GM19023 (cell line): ENCODE results near the gene HSD17B3.
"Not testable (repeated sequence)": the region's sequence is repeated elsewhere in the genome, so short reads cannot be mapped to it uniquely, and the experiment has no call there.

Experiments
- ATAC-seq: cut with Tn5 transposase; IDR thresholded peaks from one replicate; pipeline ENCODE4 v1.9.1; 2021; ENCODE audit warnings: mild to moderate bottlenecking, moderate library complexity; ENCODE audit not compliant: unreplicated experiment

The HSD17B3 gene

GRCh38 chr9:96309850-96310249 is 7.9 kb upstream of the HSD17B3 start:
- ATAC-seq = no peak

DNA sequence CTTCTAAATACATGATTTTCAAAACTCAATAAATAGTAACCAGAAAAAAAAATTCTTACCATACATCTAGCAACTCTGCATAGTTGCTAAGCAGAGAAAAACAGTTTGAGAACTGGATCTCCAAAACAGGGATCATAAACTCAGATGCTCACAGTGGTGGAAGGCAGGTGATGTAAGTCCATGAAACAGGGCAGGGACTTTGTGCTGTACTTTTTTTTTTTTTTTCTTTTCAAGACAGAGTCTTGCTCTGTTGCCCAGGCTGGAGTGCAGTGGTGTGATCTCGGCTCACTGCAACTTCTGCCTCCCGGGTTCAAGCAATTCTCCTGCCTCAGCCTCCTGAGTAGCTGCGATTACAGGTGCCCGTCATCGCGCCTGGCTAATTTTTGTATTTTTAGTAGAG is 5.0 kb upstream of the HSD17B3 start:
- ATAC-seq = not testable (repeated sequence)

DNA sequence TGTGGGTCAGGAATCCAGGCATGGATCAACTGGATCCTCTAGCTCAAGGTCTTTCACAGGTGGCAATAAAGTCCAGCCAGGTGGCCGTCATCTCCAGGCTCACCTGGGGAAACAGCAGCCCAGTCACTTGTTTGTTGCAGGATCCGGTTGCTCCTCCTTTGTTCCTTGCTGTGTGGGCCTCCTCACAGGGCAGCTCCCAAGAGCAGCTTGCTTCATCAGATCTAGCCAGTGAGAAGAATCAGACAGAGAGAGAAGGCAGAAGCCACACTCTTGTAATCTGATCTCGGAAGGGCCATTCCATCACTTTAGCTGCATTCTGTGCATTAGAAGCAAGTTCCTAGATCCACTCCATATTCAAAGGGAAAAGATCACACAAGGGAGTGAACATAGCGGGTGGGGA is 3.2 kb upstream of the HSD17B3 start:
- ATAC-seq = no peak

DNA sequence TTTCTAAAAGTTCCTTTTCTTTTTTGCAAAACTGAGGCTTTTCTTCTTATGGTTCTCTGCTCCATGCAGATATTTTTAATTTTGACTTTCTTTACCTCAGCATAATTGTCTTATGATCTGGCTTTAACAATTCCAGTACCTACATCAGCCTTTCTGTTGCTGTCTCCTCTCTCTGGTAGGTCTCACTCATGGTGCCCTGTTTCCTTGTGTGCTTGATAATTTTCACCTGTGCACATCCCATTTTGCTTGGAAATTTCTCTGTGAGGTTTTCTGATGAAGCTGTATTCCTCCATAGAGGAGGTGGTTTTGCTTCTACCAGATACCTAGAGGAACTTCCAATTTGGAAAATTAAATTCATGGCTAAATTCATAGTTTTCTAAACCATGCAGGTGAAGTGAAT is 2.3 kb upstream of the HSD17B3 start:
- ATAC-seq = no peak

DNA sequence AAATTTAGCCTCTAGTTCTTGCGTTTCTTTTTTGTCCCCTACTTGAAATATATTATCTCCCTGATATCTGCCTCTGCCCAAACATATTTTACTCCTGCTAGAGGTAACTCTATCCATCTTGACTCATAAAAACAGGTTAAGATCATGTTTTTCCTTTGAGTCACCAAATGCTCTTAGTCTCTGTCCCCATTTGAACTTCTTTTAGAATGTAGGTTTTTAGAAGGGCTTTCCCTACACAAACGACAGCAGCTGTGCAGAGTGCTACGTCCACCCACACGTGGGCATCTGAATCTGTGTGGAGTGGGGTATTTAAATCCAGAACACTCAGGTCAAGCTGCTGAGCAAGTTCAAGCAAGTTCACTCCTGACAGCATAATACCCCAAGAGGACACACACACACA is 2.2 kb downstream of the HSD17B3 start:
- no peak for ATAC-seq

GRCh38 chr9:96294159-96294545 is 7.8 kb downstream of the HSD17B3 start:
- no peak for ATAC-seq

- ATAC-seq = no peak
Observed at GRCh38 chr9:96293498-96294158, 8.3 kb downstream of the HSD17B3 start.

DNA sequence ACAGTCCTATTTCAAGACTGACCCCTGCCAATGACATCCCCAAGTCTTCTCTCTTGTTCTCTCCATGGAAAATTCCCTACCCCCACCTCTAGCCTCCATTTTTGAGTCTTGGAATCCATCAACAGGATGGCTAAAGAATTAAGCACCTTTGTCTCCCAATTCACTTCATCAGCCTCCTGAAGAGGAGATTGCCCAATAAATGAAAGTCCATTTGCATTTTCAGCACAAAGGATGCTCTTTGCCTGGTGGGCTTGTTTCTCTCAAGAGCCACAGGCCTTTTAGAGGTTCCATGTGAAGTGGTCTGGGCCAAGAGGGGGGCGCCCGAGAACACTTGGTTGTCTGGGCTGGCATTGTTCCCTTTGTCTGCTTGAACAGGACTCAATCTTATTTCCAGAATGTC is 12.6 kb downstream of the HSD17B3 start:
- ATAC-seq = no peak

- no peak for ATAC-seq
Observed at GRCh38 chr9:96281641-96282040, 20.3 kb downstream of the HSD17B3 start.

DNA sequence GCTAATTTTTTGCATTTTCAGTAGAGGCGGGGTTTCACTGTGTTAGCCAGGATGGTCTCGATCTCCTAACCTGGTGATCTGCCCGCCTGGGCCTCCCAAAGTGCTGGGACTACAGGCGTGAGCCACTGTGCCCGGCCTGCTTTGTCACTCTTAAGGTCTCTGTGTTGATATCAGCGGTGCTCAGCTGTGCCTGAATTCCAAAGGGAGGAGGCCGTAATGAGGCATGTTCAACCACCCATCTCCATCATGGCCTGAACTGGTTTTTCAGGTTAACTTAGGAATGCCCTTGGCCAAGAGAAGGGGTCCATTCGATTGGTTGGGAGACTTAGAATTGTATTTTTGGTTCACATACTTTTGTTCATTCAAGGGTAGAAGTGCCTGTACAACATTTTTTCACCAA is 22.0 kb downstream of the HSD17B3 start:
- no peak for ATAC-seq

DNA sequence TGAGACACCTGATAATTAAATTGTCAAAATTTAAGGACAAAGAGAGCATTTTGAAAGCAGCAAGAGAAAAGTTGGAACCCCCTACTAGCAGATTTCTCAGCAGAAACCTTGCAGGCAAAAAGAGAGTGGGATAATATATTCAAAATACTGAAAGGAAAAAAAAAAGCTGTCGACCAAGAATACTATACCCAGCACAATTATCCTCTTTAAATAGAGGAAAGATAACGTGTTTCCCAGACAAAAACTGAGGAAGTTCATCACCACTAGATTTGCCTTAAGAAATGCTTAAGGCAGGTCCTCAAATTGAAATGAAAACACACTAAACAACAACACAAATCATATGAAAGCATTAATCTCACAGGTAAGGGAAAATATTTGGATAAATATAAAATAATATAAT is 27.0 kb downstream of the HSD17B3 start:
- ATAC-seq = no peak

- ATAC-seq = no peak
Observed at GRCh38 chr9:96270236-96270744, 31.7 kb downstream of the HSD17B3 start.

DNA sequence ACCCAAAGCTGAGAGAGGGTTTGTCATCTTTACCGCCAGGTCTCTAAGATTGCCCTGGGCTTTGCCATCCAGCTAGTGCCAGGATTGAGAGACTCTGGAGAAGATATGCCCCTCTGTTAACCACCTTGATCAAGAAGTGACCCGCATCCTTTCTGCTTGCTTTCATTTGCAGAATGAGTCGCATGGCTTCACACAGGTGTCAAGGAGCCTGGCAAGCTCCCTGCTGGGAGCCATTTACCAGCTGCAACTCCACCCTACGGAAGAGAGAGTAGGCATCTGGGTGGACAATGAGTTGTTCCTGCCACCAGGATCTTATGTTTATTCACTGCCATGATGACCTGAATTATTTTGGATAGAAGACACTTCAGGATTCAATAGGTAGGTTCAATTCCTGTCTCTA is 43.0 kb downstream of the HSD17B3 start:
- ATAC-seq = no peak

DNA sequence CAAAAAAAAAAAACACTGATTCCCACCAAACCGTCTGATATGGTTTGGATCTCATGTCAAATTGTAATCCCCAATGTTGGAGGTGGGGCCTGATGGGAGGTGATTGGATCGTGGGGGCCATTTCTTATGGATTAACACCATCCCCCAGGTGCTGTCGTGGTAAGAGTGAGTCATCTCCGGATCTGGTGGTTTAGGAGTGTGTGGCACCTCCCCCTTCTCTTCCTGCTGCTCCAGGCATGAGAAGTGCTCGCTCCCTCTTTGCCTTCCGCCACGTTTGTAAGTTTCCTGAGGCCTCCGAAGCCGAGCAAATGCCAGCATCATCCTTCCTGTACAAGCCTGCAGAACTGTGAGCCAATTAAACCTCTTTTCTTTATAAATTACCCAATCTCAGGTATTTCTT is 45.2 kb downstream of the HSD17B3 start:
- no peak for ATAC-seq

GRCh38 chr9:96255698-96256097 is 46.3 kb downstream of the HSD17B3 start:
- ATAC-seq = no peak

- ATAC-seq = no peak
Observed at GRCh38 chr9:96253059-96253696, 48.8 kb downstream of the HSD17B3 start.

DNA sequence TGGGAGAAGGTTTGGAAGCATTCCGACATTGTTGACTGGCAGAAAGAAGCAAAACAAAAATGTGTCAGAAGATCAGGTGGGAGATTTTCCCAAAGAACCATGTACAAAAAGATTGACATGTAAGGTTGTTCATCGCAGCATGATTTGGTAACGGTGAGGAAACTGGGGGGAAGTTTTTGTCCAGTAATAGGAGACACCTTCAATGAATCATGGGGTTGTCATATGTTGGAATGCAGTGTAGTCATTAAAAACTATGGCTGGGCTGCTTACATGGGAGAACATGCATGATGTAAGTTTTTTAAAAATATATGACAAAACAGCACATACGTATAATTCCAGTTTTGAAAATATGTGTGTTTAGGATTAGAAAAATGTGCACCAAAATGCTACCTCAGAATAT is 50.5 kb downstream of the HSD17B3 start:
- ATAC-seq = no peak

DNA sequence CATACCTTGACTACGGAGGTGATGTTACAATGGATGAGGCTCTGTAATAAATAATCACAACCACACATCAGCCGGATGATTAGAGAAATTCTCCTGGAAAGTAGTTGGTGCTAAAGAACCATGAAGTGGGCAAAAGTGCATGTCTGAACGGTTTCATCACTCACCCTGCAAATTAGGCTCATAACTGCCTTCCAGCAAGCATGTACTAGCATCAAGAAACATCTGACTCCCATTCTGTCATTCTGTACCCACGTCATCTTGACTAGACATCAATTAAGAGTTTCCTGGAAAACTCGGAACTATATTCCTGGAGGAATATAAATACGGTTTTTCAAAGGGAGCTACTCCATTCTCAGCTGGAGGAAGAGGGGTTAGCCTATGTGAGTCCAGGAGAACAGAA is 52.2 kb downstream of the HSD17B3 start:
- no peak for ATAC-seq

GRCh38 chr9:96246267-96246671 is 55.7 kb downstream of the HSD17B3 start:
- ATAC-seq = no peak

- no peak for ATAC-seq
Observed at GRCh38 chr9:96245399-96245798, 56.6 kb downstream of the HSD17B3 start.

- ATAC-seq = no peak
Observed at GRCh38 chr9:96243778-96244177, 58.2 kb downstream of the HSD17B3 start.

DNA sequence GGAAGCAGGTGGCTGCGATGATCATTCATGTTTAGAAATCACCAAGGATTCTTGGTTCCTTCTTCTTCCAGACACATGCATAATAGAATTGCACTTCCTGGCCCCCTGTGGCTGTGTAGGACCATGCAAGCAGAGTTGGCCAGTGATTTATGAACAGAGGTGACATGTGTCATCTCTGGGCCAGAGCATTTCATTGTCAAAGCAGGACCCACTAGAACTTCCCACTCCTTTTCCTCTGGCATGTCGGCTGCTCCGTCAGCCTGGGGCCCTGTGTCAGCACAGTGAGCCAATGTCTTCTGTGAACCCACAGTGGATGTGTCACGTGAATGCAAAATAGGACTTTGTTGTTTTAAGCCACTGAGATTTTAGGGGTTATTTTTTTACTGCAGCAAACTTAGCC is 59.2 kb downstream of the HSD17B3 start:
- no peak for ATAC-seq

DNA sequence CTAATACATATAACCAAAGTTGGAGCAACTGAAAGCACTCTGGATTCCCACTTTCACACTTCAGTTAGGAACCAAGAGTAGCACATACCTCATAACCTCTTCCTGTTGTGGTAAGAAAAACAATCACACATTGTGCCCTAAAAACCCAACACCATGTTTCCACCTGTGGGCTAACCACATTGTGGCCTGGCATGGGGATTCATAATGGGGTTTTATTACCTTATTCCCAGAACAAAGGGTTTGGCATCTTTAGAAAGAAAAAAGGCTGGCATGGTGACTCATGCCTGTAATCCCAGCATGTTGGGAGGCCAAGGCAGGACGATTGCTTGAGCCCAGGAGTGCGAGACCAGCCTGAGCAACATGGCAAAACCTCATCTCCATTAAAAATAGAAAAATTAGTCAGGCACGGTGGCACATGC is 60.6 kb downstream of the HSD17B3 start:
- no peak for ATAC-seq
